ENCODE results near the gene MRPL2.

- TF ChIP-seq CTCF (IDR thresholded peaks at IDR 0.05), result no peak
- TF ChIP-seq POLR2A (IDR thresholded peaks at IDR 0.05), result no peak
These were observed 32.3 kb upstream of the MRPL2 start for GRCh38 chr6:43091436-43091991.
